ENCODE data around the gene UCP3.
"Not testable (repeated sequence)": the region's sequence is repeated elsewhere in the genome, so short reads cannot be mapped to it uniquely, and the experiment has no call there.

Gene UCP3

DNA sequence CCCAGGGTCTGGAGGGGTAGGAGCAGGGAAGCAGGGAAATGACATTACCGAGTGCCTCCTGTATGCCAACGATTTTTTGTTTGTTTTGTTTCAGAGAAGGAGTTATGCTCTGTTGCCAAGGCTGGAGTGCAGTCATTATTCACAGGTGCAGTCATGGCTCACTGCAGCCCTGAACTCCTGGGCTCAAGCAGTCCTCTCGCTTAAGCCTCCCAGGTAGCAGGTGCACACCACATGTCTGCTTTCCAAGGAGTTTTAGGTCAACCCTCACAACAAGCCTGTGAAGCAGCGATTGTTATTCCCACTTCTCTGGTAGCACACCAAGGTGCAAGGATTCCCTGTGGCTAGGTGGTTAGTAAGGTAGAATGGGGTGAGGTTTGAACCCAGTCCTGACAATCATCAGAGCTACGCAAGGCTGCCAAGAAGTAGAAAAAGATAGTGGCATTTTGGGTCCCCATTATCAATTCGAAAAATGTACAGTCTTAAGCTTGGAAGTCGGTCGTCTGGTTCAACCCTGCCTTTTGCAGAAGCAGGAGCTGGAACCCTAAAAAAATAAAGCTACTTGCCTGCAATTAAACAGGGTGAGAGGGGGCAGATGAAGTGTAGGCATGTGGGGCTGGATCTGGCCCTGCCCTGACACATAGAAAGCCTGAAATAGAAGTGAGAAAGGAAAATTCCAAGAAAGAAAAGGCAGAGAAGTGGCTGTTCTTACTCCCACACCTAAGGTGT is 9.1 kb downstream of the UCP3 start:
- DNase-seq: peak; percentile 77

DNA sequence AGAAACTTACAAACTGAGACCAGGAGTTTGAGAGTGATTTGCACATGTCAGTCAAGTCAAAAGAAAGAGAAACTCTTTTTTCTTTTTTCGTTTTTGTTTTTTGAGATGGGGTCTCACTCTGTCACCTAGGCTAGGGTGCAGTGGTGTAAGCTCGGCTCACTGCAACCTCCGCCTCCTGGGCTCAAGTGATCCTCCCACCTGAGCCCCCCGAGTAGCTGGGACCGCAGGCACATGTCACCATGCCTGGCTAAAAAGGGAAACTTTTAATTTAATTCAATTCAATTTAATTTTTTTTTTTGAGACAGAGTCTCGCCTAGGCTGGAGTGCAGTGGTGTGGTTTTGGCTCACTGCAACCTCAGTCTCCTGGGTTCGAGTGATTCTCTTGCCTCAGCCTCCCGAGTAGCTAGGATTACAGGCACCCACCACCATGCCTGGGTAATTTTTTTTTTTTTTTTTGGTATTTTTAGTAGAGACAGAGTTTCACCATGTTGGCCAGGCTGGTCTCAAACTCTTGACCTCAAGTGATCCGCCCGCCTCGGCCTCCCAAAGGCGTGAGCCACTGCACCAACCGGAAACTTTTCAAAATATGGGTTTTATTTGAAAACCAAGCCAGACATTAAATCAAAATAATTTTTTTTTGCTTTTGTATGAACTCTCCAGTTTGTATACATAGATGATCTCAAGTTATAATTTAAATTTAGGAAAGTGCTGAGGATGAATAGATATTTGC is 9.9 kb downstream of the UCP3 start:
- DNase-seq: no peak

DNA sequence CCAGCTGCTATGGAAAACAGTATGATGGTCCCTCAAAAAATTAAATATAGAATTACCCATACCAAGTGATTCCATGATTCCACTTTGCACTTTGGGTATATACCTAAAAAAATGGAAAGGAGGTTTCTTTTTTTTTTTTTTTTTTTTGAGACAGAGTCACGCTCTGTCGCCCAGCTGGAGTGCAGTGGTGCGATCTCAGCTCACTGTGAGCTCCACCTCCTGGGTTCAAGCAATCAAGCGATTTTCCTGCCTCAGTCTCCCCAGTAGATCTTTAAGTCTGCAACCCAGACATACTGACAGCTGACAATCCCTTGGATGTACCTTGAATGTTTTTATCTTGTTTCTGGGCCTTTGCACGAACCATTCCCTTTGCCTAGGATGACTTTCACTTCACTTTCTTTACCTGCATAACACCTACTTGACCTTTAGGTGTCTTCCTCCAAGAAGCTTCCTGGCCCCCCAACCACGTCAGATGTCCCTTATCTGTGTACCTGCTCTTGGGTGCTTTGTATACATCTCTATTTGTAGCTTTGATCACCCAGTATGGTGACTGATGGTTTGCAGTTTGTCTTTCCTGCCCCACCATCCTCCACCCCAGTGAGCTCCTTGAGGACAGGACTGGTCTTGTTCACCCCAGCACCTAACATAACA is 11.6 kb downstream of the UCP3 start:
- no peak for DNase-seq

DNA sequence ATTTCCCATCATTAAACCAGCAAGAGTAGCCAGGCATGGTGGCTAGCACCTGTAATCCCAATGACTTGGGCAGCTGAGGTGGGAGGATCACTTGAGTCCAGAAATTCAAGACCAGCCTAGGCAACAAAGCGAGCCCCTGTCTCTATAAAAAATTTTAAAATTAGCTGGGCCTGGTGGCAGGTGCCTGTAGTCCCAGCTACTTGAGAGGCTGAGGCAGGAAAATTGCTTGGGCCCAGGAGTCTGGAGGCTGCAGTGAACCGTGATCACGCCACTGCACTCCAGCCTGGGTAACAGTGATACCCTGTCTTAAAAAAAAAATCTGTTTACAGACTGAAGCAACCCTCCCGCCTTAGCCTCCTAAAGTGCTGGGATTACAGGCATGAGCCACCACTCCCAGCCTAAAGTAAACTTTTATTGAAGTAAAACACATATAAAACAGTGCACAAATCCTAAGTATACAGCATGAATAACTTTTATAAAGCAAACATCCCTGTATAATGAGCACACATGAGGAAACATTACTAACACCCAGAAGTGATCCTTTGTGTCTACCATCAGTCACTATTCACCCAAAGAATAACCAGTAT is 12.6 kb downstream of the UCP3 start:
- DNase-seq: no peak

DNA sequence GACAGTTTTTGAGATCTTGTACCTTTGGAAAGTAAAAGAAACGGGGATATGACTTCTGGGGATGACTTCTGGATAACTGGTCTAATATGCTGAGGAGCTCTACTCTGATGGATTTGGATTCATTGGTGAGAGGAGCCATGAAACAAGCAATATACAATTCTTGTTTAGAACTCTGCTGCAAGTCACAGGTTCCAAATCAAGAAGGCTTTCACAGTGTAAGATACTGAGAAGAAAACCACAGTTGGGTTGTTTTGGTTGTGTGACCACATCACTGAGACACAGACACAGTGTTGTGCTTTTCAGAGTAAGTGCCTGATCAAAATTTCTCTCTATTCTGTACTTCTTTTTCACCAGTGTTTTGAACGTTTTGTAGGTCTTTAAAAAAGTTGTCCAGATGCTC is 13.2 kb downstream of the UCP3 start:
- no peak for DNase-seq

DNA sequence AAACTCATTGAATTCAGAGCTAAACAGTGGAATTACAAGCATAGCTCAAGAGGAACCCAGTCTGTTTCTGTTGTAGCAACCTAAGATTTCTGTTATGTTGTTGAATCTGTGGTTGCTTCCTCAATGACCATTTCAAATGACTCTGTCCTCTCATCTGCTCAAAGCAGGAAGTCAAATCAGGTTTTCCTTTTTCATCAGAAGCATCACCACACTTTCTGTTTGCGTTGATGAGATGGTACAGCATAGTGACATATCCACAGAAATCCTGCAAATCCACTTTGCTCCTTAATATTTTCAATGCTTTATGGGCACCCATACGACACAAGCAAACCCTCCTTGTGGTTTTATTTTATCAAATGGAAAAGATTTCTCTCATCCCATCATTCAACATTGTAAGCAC is 13.6 kb downstream of the UCP3 start:
- DNase-seq: no peak

DNA sequence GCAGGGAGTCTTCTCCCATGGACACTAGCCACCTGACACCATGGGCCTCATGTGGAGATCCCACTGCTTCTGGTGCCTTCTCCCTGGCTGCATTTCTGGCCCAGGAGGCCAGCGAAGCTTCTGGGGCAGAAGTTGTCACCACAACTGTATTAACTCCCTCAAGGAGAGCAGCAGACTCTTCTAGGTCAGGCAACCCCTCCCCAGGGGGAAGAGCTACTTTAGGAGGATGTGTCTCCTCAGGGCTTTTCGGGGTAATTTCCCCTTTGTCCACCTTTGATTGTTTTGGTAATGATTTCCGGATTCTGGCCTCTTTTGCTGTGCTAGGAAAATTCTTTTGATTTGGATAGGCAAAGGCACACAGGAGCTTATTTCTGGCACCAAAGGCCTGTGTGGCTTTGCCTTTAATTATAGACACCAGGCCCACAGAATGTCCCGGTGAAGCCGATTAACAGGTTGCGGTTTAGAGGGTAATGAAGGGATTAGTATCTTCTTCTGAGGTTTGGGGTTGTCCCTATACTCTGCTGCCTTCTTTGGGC is 17.3 kb downstream of the UCP3 start:
- DNase-seq: no peak

DNA sequence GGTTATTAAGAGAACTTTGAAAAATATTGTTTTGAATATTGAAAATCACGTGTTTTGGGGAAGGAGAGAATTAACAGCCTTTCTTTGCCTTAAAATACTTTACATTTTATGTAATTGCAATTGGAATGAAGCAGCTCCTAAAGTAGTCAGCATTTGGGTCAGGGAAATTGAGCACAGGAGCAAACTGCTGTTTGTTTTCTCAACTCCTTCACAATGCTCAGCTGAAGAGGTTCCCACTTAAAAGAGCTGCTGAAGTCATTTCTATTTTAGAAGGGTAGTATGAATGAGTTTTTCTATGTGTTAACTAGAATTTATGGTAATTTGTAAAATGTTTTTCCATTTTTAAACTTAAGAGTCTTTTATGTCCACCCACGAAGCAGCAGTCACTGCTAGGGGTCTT is 18.2 kb downstream of the UCP3 start:
- no peak for DNase-seq

DNA sequence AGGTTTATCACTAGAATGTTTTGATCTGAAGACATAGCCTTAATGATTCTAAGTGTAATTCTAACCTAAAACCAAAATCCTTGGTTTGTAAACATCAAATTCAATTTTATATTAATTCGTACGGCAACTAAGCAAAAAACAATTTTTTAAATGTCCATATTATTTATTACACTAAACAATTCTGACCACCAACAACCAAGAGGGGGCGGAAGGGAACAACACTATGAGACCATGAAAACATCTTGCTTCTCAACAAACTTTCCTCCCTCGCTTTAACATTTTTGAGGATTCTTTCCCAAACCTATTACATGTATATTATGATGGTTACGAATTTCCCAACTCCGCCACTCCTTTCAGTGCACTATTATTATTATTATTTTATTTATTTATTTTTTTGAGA is 19.7 kb downstream of the UCP3 start:
- DNase-seq: no peak

DNA sequence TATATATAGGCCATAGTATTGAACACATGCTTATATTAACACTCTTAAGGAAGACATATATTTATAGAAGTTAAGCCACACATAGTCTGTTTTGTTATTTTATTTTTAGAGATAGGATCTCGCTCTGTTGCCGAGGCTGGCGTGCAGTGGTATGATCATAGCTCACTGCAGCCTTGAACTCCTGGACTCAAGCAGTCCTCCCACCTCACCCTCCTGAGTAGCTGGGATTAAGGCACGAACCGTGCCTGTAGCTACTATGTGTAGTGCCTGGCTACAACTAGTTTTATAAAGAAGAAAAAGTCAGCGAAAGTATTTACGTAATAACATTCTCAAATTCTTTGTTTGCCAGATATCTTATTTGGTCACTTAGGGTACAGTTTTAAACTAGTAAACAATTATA is 20.7 kb downstream of the UCP3 start:
- DNase-seq: no peak

DNA sequence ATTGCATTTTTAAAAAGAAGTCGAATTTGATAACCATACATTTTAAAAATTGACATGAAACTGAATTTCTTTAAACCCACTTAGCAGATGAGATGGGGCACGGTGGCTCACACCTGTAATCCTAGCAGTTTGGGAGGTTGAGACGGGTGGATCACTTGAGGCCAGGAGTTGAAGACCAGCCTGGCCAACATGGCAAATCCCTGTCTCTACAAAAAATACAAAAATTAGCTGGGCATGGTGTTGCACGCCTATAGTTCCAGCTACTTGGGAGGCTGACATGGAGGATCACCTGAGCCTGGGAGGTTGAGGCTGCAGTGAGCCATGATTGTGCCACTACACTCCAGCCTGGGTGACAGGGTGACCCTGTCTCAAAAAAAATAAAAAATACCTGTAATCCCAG is 23.2 kb downstream of the UCP3 start:
- DNase-seq: not testable (repeated sequence)

DNA sequence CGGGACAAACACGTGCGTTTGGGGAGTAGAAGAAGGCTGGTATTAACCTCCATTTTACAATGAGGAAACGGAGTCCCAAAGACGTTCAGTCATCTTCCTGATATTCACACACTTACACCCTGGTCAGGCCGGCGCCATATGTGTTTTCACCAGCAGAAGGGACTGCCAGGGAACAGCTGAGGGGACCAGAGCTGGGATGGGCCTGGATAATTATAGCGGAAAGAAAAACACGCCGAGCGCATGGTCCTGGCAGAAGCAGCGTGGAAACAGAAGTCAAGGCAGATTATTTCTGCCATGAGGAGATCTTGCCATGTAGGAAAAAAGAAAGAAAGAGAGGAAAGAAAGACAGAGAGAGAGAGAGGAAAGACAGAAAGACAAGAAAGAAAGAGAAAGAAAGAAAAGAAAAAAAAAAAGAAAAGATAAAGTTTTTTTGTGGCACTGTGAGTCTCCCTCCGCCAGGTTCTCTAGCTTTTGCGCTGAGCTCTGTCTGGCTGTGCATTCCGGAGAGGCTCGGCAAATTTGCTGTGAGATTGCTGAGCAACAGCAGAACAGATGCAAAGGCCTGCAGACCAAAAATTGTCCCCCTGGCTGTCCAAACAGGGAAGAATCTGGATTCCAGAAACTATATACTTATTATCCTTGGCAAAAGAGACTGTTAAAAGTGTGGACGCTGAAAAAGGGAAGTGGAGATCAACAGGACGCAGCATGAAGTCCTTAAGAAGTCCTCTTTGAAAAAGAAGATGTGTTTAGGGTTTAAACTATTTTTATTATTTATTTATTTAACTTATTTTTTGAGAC is 24.9 kb downstream of the UCP3 start:
- DNase-seq: no peak

DNA sequence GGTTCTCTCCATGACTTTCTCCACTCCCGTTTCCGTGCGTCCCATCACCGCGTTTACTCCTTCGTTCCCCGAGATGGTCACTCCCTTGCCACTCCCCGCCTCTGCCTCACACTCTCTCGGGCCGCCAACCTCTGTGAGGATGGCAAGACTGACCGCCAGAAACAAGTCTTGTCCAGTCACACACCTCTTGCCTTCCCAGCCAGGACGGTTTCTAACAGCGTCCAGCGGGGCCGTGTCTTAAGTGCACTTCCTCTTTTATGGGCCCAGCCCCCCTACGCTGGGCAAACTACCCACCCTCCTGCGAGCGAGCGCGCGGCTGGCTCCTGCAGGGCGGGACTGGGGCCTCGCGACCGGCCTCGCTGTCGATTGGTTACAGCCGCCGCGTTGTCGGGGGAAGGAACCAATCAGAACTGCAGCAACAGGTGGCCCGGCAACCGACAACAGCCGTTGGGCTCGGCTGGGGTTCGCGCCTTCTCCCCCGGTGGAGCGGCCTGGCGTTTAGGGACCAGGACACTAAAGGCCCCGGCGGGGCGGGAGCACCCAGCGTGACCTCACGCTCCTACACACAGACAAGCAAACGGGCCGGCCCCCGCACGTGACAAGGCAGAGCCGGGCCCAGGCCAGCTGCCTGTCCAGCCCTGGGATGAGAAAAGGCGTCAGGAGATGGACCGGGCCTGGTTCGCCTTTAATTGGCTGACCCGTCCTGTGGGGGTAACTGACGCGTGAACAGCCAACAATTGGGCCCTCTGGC is 25.7 kb downstream of the UCP3 start:
- peak; percentile 70 for DNase-seq

DNA sequence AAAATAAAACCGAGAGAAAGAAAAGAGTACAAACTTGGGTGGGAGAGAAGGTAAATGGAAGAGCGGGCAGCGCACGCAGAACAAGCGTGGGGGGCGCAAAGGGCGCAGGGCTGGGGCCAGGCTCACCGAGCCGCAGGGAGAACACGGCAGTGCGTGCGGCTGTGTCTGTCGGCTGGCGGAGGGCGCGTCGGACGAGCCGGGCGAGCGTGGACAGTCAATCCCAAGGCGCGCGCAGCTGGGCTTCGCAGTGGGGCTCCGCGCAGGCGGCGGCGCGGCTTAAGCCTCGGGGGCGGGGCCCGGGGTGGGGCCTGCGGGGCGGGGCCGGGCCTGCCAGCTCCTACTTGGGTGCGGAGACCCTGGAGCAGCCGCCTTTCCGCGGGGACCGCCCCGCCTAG is 26.3 kb downstream of the UCP3 start, which contains the start of gene UCP2:
Gene UCP2 (minus strand): TSS at position 249 of the 395 bp plus-strand sequence. CDS start 4,465 bp downstream, outside the sequence.
- no peak for DNase-seq

DNA sequence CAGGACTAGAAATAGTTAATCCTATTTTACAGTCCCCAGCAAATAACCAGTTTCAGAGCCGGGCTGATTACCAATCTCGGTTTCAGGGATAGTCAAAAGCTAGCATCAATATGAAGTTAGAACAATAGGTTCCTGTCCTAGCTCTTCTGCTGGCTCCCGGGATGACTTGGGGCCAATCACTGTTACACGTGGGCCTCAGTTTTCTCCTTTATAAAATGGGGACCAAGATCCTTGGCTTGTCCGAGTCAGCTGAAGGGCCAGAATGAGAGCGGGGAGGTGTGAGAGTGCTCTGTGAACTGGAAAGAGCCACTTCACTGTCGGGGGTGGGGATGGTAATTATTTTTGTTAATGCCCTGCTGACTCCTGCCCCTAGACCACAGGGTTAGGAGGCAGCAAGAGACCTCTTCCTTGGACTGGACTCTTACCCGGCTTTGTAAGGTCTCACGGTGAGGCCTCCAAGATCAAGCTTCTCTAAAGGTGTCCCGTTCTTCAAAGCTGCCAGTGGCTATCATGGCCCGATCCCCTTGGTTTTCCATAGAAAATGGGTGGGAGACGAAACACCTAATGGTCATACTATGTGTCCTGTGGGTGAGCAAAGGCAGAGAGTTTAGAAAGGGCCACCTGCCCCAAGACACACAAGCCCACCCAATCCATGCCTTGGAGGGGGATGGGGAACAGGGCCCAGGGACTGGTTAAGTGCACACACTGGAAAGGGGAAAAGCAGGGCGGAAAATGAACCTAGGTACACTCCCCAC is 27.7 kb downstream of the UCP3 start:
- DNase-seq: no peak

DNA sequence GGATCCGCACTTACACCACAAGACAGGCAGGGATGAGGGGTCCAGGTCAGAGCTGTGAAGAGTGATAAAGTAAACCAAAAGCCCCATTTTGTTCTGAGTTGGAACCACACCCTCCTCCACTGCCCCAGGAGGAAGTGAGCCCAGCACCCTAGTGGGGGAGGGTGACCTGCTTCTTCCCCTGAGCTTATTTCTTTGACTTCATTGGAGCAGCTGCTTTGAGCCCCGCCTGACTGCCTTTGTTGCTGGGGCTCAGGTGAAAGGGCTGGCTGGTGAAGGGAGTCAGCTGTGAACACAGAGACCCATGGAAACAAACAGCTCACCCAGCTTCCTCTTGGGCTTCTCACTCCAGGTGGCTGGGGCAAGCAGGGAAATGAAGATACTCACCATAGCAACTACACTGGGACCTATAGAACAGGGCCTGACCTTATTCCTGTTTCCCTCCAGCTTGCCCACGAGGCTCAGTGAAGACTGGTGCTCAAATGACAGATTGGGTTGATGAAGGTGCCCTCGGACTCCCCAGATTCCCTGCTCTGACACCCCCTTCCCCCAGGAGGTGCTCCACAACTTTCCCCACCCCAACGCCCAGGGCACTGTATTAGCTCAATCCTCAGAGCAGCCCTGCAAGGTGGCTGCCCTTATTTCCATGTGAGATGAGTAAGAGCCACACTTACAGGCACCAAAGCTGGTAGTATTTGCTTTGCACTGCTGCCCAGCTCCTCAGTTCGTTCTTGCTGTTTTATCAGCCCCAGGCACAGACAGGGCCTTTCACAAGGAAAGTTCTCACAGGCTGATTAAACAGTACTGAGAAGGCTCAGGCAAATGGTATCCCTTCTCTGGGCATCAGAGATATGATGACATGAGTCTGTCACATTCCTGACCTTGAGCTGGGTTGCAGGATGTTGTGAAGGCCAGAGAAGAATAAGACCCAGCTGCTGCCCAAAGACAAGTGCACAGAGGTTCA is 28.6 kb downstream of the UCP3 start:
- no peak for DNase-seq

DNA sequence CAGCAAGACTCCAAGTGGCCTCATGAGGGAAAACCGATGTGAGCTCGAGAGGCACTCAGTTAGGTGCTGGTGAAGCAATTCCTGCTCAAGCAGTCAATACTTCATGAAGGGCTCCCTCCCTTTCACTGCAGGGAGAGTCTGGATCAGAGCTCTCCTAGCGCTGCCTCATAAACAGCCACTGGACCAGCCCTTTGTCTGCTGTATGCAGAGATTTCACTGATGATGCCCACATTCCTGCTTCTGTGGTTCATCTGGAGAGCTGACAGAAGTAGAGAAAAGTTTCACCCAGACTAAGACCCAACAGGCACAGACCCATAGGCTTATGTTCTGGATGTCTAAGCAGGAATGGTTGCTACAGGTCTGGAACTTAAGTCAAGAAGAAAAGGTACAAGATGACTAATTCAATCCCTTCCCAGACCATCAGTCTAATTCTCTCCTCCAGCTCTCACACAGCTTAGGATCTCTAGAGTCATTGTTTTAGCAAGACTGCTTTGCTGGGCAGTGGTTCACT is 30.3 kb downstream of the UCP3 start:
- no peak for DNase-seq

DNA sequence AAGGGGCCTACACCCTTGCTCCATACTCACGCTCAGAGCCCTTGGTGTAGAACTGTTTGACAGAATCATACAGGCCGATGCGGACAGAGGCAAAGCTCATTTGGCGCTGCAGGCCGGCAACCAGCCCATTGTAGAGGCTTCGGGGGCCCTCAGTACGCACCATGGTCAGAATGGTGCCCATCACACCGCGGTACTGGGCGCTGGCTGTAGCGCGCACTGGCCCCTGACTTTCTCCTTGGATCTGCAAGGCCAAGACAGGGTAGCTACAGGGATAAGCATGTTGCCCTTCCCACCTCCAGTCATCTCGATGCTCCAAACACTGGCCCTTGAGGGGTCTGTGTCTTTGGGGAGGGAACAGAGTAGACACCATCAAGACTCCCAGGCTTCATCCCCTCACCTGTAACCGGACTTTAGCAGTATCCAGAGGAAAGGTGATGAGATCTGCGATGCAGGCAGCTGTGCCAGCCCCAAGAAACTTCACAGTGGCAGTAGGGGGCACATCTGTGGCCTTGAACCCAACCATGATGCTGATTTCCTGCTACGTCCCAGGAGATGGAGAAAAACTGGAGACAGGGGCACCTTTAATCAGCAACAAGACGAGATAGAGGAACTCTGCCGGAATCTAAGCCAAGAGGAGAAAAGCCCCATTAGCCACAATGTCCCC is 30.9 kb downstream of the UCP3 start:
- DNase-seq: no peak

Data from NCI-H187 treated with DMSO at 0.1 percent for 48 hours (cell line).